Vagina (tissue), 2 donors: ENCODE results near the gene DYDC2.

ENCODE experiments used
- CTCF ChIP-seq, 3 experiments: fragments of 450-650 bp in 2 of 3; fragments of 200-600 bp in 1 of 3; sonication (generic) in 1 of 3; IDR thresholded peaks; one replicate each; pipeline ENCODE4 v1.5.1; 2017 to 2019; ENCODE audit warnings: antibody characterized with exemption in 3 of 3, mild to moderate bottlenecking in 2 of 3, moderate library complexity in 2 of 3
- POLR2A ChIP-seq, 2 donors: fragments of 450-650 bp; IDR thresholded peaks; one replicate each; pipeline ENCODE4 v1.6.1; 2017; ENCODE audit warnings: antibody characterized with exemption in 2 of 2, mild to moderate bottlenecking in 2 of 2, moderate library complexity in 2 of 2
- POLR2AphosphoS5 ChIP-seq, 2 donors: sonication (generic); formaldehyde crosslinking; IDR thresholded peaks; one replicate each; pipeline ENCODE4 v1.9.0; 2017; ENCODE audit warnings: antibody characterized with exemption in 2 of 2, mild to moderate bottlenecking in 2 of 2, low read depth in 1 of 2; ENCODE audit not compliant: insufficient read depth in 1 of 2

DNA sequence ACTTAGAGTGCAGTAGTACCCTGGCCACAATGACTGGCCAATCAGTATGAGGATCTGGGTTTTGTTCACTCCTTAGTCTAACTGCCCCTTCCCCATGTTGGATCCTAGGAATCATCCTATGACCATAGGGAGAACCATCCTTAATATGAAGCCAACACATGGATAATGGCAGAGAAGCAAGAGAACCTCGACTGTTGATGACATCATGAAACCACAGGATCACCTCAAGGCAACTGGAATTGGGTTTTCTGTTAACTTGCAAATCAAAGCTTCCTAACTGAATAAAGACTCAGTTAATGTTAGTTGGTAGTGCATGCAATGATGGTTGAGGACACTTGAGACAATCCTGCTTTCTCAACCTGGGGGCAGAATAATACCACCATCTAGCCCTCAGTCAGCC lies 48.5 kb downstream of the DYDC2 start:
- TF ChIP-seq POLR2A (IDR thresholded peaks at IDR 0.05) (no peak), CTCF (IDR thresholded peaks at IDR 0.05) (no peak), POLR2AphosphoS5 (IDR thresholded peaks at IDR 0.05; ENCODE audit: insufficient read depth in 1 of 2, low read depth in 1 of 2) (no peak)
